Hematopoietic multipotent progenitor cell treated with erythropoietin and hydrocortisone succinate and interleukin-3 and kit ligand, for 15 days (in vitro differentiated cells): ENCODE data around the gene MRC2.

Source experiments
- DNase-seq: peaks from one replicate; pipeline ENCODE4 v3.0.0-alpha.2; 2015; ENCODE audit warnings: low spot score

The MRC2 gene

GRCh38 chr17:62614142-62614541 lies 13.3 kb upstream of the MRC2 start:
- DNase-seq: no peak

GRCh38 chr17:62615503-62615902 lies 12.0 kb upstream of the MRC2 start:
- no peak for DNase-seq

GRCh38 chr17:62616993-62617893 lies 10.2 kb upstream of the MRC2 start:
- no peak for DNase-seq

- no peak for DNase-seq
Measured at GRCh38 chr17:62617894-62618472, 9.5 kb upstream of the MRC2 start.

GRCh38 chr17:62618647-62619416 lies 8.6 kb upstream of the MRC2 start:
- DNase-seq: no peak

GRCh38 chr17:62619417-62620155 lies 7.9 kb upstream of the MRC2 start:
- DNase-seq: no peak

GRCh38 chr17:62621223-62621622 lies 6.2 kb upstream of the MRC2 start:
- DNase-seq: no peak

- no peak for DNase-seq
Measured at GRCh38 chr17:62625184-62625869, 2.1 kb upstream of the MRC2 start.

GRCh38 chr17:62625870-62626200 lies 1.6 kb upstream of the MRC2 start:
- DNase-seq: no peak

GRCh38 chr17:62626719-62627218 lies 701 bp upstream of the MRC2 start:
- no peak for DNase-seq

- no peak for DNase-seq
Measured at GRCh38 chr17:62627904-62628633, 599 bp downstream of the MRC2 start.

GRCh38 chr17:62628831-62629555 lies 1.5 kb downstream of the MRC2 start:
- DNase-seq: no peak

- DNase-seq: no peak
Measured at GRCh38 chr17:62629556-62630364, 2.3 kb downstream of the MRC2 start.

- no peak for DNase-seq
Measured at GRCh38 chr17:62630365-62631085, 3.1 kb downstream of the MRC2 start.

GRCh38 chr17:62631086-62631935 lies 3.8 kb downstream of the MRC2 start:
- DNase-seq: no peak

GRCh38 chr17:62631936-62632924 lies 4.8 kb downstream of the MRC2 start:
- no peak for DNase-seq
